Lower leg skin (tissue), 4 donors: ENCODE results near the gene ACAD8. TPM values are rescaled to one million over a fixed set of nuclear protein-coding genes. Genes with fewer than 3 reads are reported as not detected.

Source experiments
- DNase-seq, 2 donors: peaks; one replicate each; pipeline ENCODE4 v3.0.0-alpha.2; 2019; ENCODE audit warnings: low spot score in 2 of 2
- H3K4me3 ChIP-seq: fragments of 200-600 bp; sonication (generic); 2 replicates; pipeline ENCODE4 v1.5.1; 2017; ENCODE audit warnings: mild to moderate bottlenecking, low read depth; ENCODE audit not compliant: poor library complexity, severe bottlenecking
- POLR2A ChIP-seq, 2 donors: fragments of 450-650 bp; IDR thresholded peaks; one replicate each; pipeline ENCODE4 v1.6.1; 2016 to 2017; ENCODE audit warnings: antibody characterized with exemption in 2 of 2, mild to moderate bottlenecking in 1 of 2, moderate library complexity in 1 of 2
- WGBS, 2 donors: methylation state at CpG; one replicate each; pipeline ENCODE4 v1.1.5; 2018; 5-methylcytosine and 5-hydroxymethylcytosine counted together
- intact Hi-C: fragments of 100-400 bp; cut with DNase I; formaldehyde crosslinking; loops from one replicate; pipeline ENCODE4 v1.15.0; 2023; ENCODE audit warnings: low total_unique reads
- total RNA-seq, 4 donors: library from RNA; depleted of rRNA; stranded (reverse); fragments of >200 nt; gene quantifications; one replicate each; pipeline ENCODE4 v1.1.0, GENCODE V29; 2016
- TF ChIP-seq, protein P1 (sequence below), 3 donors: fragments of 450-650 bp; IDR thresholded peaks; one replicate each; pipeline ENCODE4 v1.5.1; 2016; ENCODE audit warnings: antibody characterized with exemption in 3 of 3, mild to moderate bottlenecking in 3 of 3, moderate library complexity in 2 of 3

Gene ACAD8
- total RNA-seq, 4 donors from 2014 or later: 49.0 to 68.6 (median 58.6) TPM

- no peak for DNase-seq
- 86% methylated on average over 4 of the region's 4 CpGs for WGBS, 2 donors
- H3K4me3 ChIP-seq: no peak overlapping the region
- no peak for TF ChIP-seq POLR2A (IDR thresholded peaks at IDR 0.05)
- TF ChIP-seq, protein P1, sequence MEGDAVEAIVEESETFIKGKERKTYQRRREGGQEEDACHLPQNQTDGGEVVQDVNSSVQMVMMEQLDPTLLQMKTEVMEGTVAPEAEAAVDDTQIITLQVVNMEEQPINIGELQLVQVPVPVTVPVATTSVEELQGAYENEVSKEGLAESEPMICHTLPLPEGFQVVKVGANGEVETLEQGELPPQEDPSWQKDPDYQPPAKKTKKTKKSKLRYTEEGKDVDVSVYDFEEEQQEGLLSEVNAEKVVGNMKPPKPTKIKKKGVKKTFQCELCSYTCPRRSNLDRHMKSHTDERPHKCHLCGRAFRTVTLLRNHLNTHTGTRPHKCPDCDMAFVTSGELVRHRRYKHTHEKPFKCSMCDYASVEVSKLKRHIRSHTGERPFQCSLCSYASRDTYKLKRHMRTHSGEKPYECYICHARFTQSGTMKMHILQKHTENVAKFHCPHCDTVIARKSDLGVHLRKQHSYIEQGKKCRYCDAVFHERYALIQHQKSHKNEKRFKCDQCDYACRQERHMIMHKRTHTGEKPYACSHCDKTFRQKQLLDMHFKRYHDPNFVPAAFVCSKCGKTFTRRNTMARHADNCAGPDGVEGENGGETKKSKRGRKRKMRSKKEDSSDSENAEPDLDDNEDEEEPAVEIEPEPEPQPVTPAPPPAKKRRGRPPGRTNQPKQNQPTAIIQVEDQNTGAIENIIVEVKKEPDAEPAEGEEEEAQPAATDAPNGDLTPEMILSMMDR (IDR thresholded peaks at IDR 0.05): no peak
- intact Hi-C loops: no loop called here
Measured at GRCh38 chr11:134258577-134258976, 5.2 kb downstream of the ACAD8 start.

DNA sequence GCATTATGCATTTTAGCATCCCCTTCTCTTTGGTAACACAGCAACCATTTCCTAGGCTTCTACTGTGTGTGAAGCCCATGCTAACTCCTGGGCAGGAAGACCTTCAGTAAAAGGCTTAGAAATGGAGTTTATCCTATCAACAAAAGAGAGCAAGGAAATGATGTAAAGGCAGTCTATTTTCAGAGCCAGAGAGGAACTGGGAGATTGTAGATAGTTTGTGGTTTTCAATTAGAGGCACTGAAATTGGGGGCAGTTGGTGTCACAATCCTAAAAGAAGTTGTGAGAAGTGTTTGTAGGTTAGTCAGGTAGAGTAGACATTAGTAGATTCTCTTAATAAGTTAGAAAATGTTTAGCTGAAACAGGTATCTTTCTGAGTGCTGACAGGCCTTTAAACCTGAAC lies 7.1 kb downstream of the ACAD8 start:
- H3K4me3 ChIP-seq: no peak overlapping the region
- intact Hi-C loops: no loop called here
- DNase-seq: no peak
- TF ChIP-seq POLR2A (IDR thresholded peaks at IDR 0.05): no peak

- intact Hi-C loops: no loop called here
- H3K4me3 ChIP-seq: no peak overlapping the region
- DNase-seq: no peak
- TF ChIP-seq, protein P1 (IDR thresholded peaks at IDR 0.05): no peak
- TF ChIP-seq POLR2A (IDR thresholded peaks at IDR 0.05): no peak
- 94 to 95% methylated on average over 16 of the region's 16 CpGs for WGBS, 2 donors
Measured at GRCh38 chr11:134260983-134261382, 7.6 kb downstream of the ACAD8 start.

- no peak for DNase-seq
- intact Hi-C loops: no loop called here
- no peak for TF ChIP-seq POLR2A (IDR thresholded peaks at IDR 0.05)
- TF ChIP-seq, protein P1 (IDR thresholded peaks at IDR 0.05): no peak
- 90 to 91% methylated on average over 14 of the region's 14 CpGs for WGBS, 2 donors
- H3K4me3 ChIP-seq: no peak overlapping the region
Measured at GRCh38 chr11:134261626-134262488, 8.5 kb downstream of the ACAD8 start.

- H3K4me3 ChIP-seq: no peak overlapping the region
- intact Hi-C loops: no loop called here
- no peak for DNase-seq
- 82 to 84% methylated on average over 7 of the region's 7 CpGs for WGBS, 2 donors
- TF ChIP-seq, protein P1 (IDR thresholded peaks at IDR 0.05): no peak
Measured at GRCh38 chr11:134264966-134265764, 11.8 kb downstream of the ACAD8 start.

DNA sequence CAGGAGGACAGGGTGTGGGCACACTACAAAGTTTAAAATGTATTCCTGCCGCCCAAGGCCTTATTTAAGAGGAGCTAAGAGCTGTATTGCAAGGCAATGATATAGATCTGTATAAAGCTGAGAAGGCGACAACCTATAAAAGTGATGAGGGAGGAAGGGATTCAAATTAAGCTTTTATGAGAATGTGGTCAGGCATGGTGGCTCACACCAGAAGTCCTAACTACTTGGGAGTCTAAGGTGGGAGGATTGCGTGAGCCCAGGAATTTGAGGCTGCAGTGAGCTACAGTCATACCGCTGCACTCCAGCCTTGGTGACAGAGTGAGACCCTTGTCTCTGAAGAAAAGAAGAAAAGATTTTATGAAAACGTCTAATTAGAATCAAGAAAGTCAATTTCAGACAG lies 13.1 kb downstream of the ACAD8 start:
- no peak for TF ChIP-seq POLR2A (IDR thresholded peaks at IDR 0.05)
- TF ChIP-seq, protein P1 (IDR thresholded peaks at IDR 0.05): no peak
- no peak overlapping the region for H3K4me3 ChIP-seq
- DNase-seq: no peak
- intact Hi-C loops: no loop called here
- 58 to 62% methylated on average over 5 of the region's 5 CpGs for WGBS, 2 donors
